Stimulated activated CD4-positive, alpha-beta T cell treated with anti-CD3 and anti-CD28 coated beads, Interleukin-2, amount 100 ng/mL, for 24 hours (primary cell): ENCODE data around the gene TARP.

Experiments used
- DNase-seq, 2 donors: peaks; one replicate each; pipeline ENCODE4 v3.0.0-alpha.2; 2020

TARP gene

GRCh38 chr7:38211940-38212339 is 61.5 kb downstream of the TARP start:
- DNase-seq = no peak

GRCh38 chr7:38211486-38211885 is 62.0 kb downstream of the TARP start:
- DNase-seq = no peak
